RWPE1 (cell line): ENCODE measurements around the gene HOXA10.

Experiments used
- CTCF ChIA-PET: fragments of 350-600 bp; sonication (Branson Sonifier 250); formaldehyde crosslinking; extraction: SDS; loops from one replicate; lab custom pipeline; 2021; lab: Yijun Ruan, JAX
- POLR2A ChIA-PET: fragments of 400-600 bp; formaldehyde crosslinking; extraction: SDS; loops from one replicate; lab custom pipeline; 2020; ENCODE audit warnings: antibody characterized with exemption; ENCODE audit not compliant: low non-redundant PET; lab: Yijun Ruan, JAX
- DNase-seq: peaks from one replicate; pipeline ENCODE4 v3.0.0; 2012; ENCODE audit warnings: low spot score
- H3K27ac ChIP-seq: fragments of 450-650 bp; 2 replicates; pipeline ENCODE4 v1.5.1; 2017
- CTCF ChIP-seq: fragments of 450-650 bp; conservative IDR thresholded peaks from 2 replicates; pipeline ENCODE4 v1.5.1; 2017; ENCODE audit warnings: low read depth, mild to moderate bottlenecking

HOXA10 gene

DNA sequence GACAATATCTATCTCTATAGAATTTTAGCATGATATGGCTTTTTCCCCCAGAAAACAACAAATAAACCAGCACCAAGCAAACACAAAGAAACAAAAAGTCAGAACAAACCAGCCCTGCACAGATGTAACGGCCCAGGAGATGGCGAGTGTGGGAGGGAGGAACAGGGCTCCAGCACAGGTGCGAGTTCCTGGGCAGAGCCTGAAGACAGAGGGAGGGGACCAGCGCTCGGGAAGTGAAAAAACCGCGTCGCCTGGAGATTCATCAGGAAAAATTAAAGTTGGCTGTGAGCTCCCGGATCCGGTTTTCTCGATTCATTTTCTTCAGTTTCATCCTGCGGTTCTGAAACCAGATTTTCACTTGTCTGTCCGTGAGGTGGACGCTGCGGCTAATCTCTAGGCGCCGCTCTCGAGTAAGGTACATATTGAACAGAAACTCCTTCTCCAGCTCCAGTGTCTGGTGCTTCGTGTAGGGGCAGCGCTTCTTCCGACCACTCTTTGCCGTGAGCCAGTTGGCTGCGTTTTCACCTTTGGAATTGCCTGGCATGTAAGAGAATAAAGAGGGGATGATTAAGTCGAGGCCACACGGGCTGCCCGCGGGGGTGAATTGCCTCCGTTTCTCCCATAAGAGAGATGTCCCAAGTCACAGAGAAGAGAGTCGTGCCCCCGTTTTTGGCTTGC lies 2.3 kb downstream of the HOXA10 start:
- peak; percentile 45 for TF ChIP-seq CTCF
- ChIA-PET CTCF (interaction anchor here (0.6 to 4.1 kb wide), 7 partner anchors 8 to 873 kb away, joined by 3 to 30 read pairs (median 4); no protein-coding TSS in a partner anchor), POLR2A (no interaction called here)
- no peak for DNase-seq
- peak overlapping the region; percentile 95 for H3K27ac ChIP-seq

DNA sequence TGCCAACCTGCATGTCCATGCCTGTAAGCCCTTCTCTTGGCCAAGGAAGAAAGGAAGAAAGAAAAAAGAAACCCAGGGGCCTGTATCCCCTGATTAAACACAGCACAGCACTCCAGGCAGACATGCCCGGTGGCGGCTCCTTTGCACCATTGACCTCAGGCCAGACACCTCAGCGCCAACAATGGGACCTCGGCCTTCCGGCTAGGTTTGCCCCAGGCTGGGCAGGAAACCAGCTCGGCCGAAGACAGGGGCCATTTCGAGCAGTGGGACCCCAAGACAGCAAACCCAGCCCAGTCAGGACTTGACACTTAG lies 2.8 kb downstream of the HOXA10 start:
- POLR2A ChIA-PET = no interaction called here
- no peak for TF ChIP-seq CTCF
- H3K27ac ChIP-seq = peak overlapping the region; percentile 95
- no peak for DNase-seq
- CTCF ChIA-PET = interaction anchor here (0.6 to 4.1 kb wide), 5 partner anchors 8 to 873 kb away, joined by 3 to 30 read pairs (median 4); no protein-coding TSS in a partner anchor

- H3K27ac ChIP-seq = peak overlapping the region; percentile 96
- POLR2A ChIA-PET = no interaction called here
- CTCF ChIA-PET = interaction anchor here (0.7 to 4.1 kb wide), 3 partner anchors 9 to 604 kb away, joined by 3 to 30 read pairs (median 3); no protein-coding TSS in a partner anchor
- TF ChIP-seq CTCF = no peak
- DNase-seq = no peak
These were observed 3.4 kb downstream of the HOXA10 start for GRCh38 chr7:27170426-27171324.

DNA sequence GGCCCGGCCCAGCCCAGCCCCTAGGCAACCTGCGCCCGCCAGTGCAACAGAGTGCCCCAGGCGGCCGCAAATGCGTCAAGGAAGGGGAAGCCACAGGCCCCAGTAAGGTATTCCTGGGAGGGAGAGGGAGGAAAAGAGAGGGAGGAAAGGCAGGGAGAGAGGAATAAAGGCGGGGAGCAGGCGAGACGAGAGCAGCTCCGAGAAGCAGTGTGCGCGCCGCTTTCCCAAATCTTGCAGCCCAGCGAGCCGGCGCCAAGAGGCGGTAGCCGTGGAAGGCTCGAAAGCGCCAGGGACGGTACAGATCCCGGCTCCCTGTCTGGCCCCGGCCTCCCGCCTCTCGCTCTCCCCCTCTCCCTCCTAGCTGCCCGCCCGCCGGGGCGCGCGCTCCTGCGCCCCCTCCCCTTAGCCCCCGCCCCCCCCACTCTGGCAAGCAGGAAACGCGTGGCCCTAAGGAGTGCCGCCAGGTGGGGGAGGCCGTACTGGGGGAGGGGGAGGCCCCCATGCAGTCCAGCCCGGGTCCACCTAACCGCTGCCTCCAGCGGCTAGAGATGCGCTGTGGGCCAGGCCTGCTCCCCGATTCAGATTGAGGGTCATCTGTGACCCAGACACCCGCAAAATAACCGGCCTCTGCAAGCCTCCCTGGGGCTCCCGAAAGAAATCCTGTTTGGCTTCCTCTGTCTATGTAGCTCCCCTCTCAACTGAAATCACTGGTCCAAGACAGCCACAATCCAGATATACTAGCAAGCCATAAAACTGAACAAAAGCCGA lies 4.3 kb downstream of the HOXA10 start:
- no peak for DNase-seq
- ChIA-PET POLR2A (no interaction called here), CTCF (interaction anchor here (0.7 to 4.1 kb wide), 3 partner anchors 10 to 605 kb away, joined by 3 to 30 read pairs (median 3); no protein-coding TSS in a partner anchor)
- TF ChIP-seq CTCF = no peak
- H3K27ac ChIP-seq = peak overlapping the region; percentile 96

- no peak for DNase-seq
- POLR2A ChIA-PET = interaction anchor here (0.6 kb wide), 1 partner anchor 37 kb away, joined by 3 read pairs; no protein-coding TSS in a partner anchor
These were observed 5.7 kb downstream of the HOXA10 start for GRCh38 chr7:27168265-27168947.

More at GRCh38 chr7:27168265-27168947, 5.7 kb downstream of the HOXA10 start:
- peak overlapping the region; percentile 96 for H3K27ac ChIP-seq
- CTCF ChIA-PET = interaction anchor here (0.5 to 4.1 kb wide), 4 partner anchors 11 to 883 kb away, joined by 3 to 30 read pairs (median 4); partner anchors contain the start of gene HOXA3
- TF ChIP-seq CTCF = peak; percentile 52; the same call in 1 of the 2 replicates
